EH (cell line): ENCODE data around the gene FCRLA.

ENCODE experiments used
- DNase-seq: peaks from one replicate; pipeline ENCODE4 v3.0.0-alpha.2; 2015; ENCODE audit warnings: low read depth

Gene FCRLA

GRCh38 chr1:161731981-161732718 lies 25.1 kb downstream of the FCRLA start:
- no peak for DNase-seq

- DNase-seq, result peak; percentile 96
These were observed 26.5 kb downstream of the FCRLA start for GRCh38 chr1:161733526-161733925.

- no peak for DNase-seq
These were observed 28.8 kb downstream of the FCRLA start for GRCh38 chr1:161735837-161736236.

- peak; percentile 42 for DNase-seq
These were observed 29.4 kb downstream of the FCRLA start for GRCh38 chr1:161736335-161736969.

- no peak for DNase-seq
These were observed 30.6 kb downstream of the FCRLA start for GRCh38 chr1:161737625-161738024.

- peak; percentile 87 for DNase-seq
These were observed 31.7 kb downstream of the FCRLA start for GRCh38 chr1:161738627-161739287.

- peak; percentile 36 for DNase-seq
These were observed 33.0 kb downstream of the FCRLA start for GRCh38 chr1:161739865-161740566.

- no peak for DNase-seq
These were observed 33.9 kb downstream of the FCRLA start for GRCh38 chr1:161740921-161741320.

- no peak for DNase-seq
These were observed 36.2 kb downstream of the FCRLA start for GRCh38 chr1:161743231-161743630.

- no peak for DNase-seq
These were observed 40.8 kb downstream of the FCRLA start for GRCh38 chr1:161747801-161748200.

- peak; percentile 95 for DNase-seq
These were observed 42.7 kb downstream of the FCRLA start, which contains the start of gene DUSP12 for GRCh38 chr1:161749509-161750407. TSS of gene DUSP12 (plus strand) at chr1:161749786. CDS start at chr1:161749802, 16 bp downstream.

GRCh38 chr1:161763522-161764098 lies 56.6 kb downstream of the FCRLA start:
- peak; percentile 17 for DNase-seq
